ENCODE results near the gene MAPK7. TPM values are rescaled to one million over a fixed set of nuclear protein-coding genes. Genes with fewer than 3 reads are reported as not detected.

MAPK7 gene
- total RNA-seq, 1 experiment from 2014 or later = 5.6 TPM

DNA sequence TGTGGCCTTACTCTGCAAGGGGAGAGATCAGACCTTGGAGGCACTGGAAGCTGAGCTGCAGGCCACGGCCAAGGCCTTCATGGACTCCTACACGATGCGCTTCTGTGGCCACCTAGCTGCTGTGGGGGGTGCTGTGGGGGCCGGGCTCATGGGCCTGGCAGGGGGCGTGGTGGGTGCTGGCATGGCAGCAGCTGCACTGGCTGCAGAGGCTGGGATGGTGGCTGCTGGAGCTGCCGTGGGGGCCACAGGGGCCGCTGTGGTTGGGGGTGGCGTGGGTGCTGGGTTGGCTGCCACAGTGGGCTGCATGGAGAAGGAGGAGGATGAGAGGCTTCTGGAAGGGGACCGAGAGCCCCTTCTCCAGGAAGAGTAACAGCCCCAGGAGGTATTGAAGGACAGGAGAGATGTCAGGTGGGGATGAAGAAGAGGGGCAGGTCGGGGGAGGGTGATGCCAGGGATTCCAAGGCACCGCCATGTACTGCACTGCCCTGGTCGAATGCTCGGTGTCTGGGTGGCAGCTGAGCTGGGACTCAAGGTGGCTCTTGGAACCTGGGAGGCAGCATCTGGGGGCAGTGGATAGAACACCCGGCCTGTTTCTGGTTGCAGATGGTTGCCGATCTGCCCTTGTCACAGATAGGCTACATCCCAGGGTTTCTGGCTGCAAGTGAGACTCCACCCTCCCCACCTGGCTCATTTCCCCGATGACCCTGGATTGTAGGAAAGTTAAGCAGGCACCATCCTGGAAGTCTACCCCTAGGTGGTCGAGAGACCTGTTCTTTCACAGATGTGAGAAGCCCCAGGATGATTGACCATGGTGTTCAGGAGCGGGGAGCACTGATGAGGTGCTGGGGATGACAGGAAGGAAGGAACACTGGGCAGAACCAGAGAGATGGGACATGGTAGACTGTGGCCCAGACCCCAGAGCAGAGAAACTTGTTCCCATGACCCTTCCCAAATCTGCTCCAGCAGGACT, 37.8 kb downstream of the MAPK7 start:
- no peak for DNase-seq (ENCODE audit: low spot score)

- no peak for DNase-seq (ENCODE audit: low spot score)
Observed at GRCh38 chr17:19417611-19418010, 39.3 kb downstream of the MAPK7 start.

DNA sequence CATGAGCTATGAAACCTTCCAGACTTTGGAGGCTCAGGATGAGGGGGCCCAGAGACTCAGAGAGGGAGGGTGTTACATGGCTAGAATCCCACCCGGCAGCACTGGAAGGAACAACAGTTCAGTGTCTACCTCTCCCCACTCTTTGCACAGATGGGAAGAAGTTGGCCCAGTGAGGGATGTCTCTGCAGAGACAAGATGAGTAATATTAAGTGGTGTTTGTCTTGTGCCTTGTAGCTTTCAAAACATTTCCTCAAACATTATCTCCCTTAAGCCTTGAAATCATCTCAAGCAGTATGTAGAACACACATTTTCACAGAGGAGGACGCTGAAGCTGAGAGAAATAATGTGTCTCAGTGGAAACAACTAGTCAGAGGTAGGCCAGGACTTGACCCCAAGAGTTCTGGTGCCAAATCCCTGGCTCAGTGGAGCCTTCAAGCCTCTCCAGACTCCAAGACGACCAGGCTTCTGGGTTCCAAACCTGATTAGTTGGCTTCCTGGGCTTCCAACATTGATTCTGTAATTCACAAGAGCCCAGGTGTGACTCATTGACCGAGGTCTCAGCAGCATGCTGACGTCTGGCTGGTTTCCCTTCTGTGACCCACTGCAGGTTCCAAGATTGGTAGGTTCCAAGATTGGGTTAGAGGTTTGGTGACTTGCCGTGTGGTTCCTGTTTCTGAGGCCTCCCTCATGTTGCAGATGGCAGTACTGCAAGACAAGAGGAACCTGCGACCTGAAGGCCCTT, 40.1 kb downstream of the MAPK7 start:
- peak; percentile 5 for DNase-seq (ENCODE audit: low spot score)

- no peak for DNase-seq (ENCODE audit: low spot score)
Observed at GRCh38 chr17:19421219-19421618, 42.9 kb downstream of the MAPK7 start.

GRCh38 chr17:19421926-19422325, 43.6 kb downstream of the MAPK7 start:
- DNase-seq (ENCODE audit: low spot score) = no peak

GRCh38 chr17:19424934-19425868, 46.9 kb downstream of the MAPK7 start:
- DNase-seq (ENCODE audit: low spot score) = no peak

GRCh38 chr17:19426631-19427030, 48.3 kb downstream of the MAPK7 start:
- DNase-seq (ENCODE audit: low spot score) = no peak

GRCh38 chr17:19431691-19432090, 53.4 kb downstream of the MAPK7 start:
- DNase-seq (ENCODE audit: low spot score) = no peak

Small RNA genes within 50 kb of the gene (small RNA-seq; reads per million reads assigned to genes)
- gene MIR1180 = 0.36 reads per million
- gene RF00537 = 0.22 reads per million

Other genes with a start within 250 kb of the MAPK7 start
- 16.8 and 18.1 TPM in 2 replicates for gene EPN2, start 141.1 kb upstream of the MAPK7 start, total RNA-seq (2014; rRNA removed; shearing (Covaris generic))
- 28.1 and 29.3 TPM in 2 replicates for gene B9D1, start 15.8 kb upstream of the MAPK7 start, total RNA-seq (2014; rRNA removed; shearing (Covaris generic))
- gene MFAP4, start 8.7 kb downstream of the MAPK7 start, total RNA-seq (2014; rRNA removed; shearing (Covaris generic)) = not detected in 2 replicates
- not detected in 2 replicates for gene RNF112, start 32.7 kb downstream of the MAPK7 start, total RNA-seq (2014; rRNA removed; shearing (Covaris generic))
- gene SLC47A1, start 155.4 kb downstream of the MAPK7 start, total RNA-seq (2014; rRNA removed; shearing (Covaris generic)) = not detected in 2 replicates

All from HT-29 (cell line).